ENCODE results near the gene HUNK.

DNA sequence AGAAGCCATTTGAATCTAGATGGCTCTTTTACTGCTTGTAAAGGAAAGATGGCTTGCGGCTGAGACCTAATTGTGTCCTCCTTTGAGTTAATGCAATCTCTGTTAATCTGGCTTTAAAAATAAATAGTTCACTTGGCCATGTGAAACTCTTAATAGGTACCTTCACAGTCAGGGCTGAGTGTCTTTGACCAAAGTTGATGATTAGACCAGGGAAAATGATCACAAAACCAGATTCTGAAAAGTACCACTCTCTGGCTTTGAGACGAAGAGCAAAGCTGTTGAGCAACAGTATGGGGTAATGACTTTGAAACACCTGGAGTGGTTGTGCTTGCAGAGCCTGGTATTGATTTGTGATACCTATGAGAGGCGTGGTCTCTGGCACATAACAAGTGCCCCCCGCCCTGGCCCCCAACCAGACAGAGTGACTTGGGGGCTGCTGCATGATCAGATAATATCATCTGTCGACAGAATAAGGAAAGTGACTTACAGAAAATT lies 4.7 kb downstream of the HUNK start:
- TF ChIP-seq EZH2 (IDR thresholded peaks at IDR 0.05; ENCODE audit: insufficient read depth, poor library complexity, severe bottlenecking), result no peak
- TF ChIP-seq EZH2phosphoT487 (IDR thresholded peaks at IDR 0.05; ENCODE audit: insufficient read depth, low read depth), result no peak
